Heart left ventricle (tissue), 16 donors: ENCODE measurements around the gene CXCL16. TPM values are rescaled to one million over a fixed set of nuclear protein-coding genes. Genes with fewer than 3 reads are reported as not detected.

Source experiments
- ATAC-seq, 4 donors: fragments of 200-7000 bp; cut with Tn5 transposase; one replicate each; pipeline ENCODE4 v1.9.1; 2020 to 2022; ENCODE audit warnings: moderate library complexity in 4 of 4, mild to moderate bottlenecking in 3 of 4, moderate number of reproducible peaks in 1 of 4
- DNase-seq, 5 donors: peaks; one replicate each; pipeline ENCODE4 v3.0.0-alpha.2; 2020
- H3K27ac ChIP-seq, 12 donors: fragments of 200-600 bp; sonication (generic) in 4 of 12; one replicate each; pipeline versions ENCODE4 v1.5.0 to v1.8.0; 2016 to 2022; ENCODE audit warnings: mild to moderate bottlenecking in 2 of 12
- H3K27me3 ChIP-seq, 9 donors: fragments of 200-600 bp; sonication (generic) in 2 of 9; one replicate each; pipeline versions ENCODE4 v1.5.1 to v1.8.0; 2016 to 2022; ENCODE audit warnings: mild to moderate bottlenecking in 3 of 9
- H3K36me3 ChIP-seq, 9 donors: fragments of 200-600 bp; sonication (generic) in 2 of 9; one replicate each; pipeline versions ENCODE4 v1.5.0 to v1.8.0; 2018 to 2022; ENCODE audit warnings: mild to moderate bottlenecking in 2 of 9
- H3K4me1 ChIP-seq, 12 donors: fragments of 200-600 bp; sonication (generic) in 4 of 12; one replicate each; pipeline versions ENCODE4 v1.5.0 to v1.8.0; 2016 to 2022; ENCODE audit warnings: mild to moderate bottlenecking in 3 of 12
- H3K4me3 ChIP-seq, 12 donors: fragments of 200-600 bp; sonication (generic) in 4 of 12; one replicate each; pipeline versions ENCODE4 v1.5.0 to v1.8.0; 2017 to 2022; ENCODE audit warnings: mild to moderate bottlenecking in 9 of 12, moderate library complexity in 4 of 12
- H3K9me3 ChIP-seq, 12 donors: fragments of 200-600 bp; sonication (generic) in 4 of 12; one replicate each; pipeline versions ENCODE4 v1.5.0 to v1.8.0; 2016 to 2022; ENCODE audit warnings: mild to moderate bottlenecking in 1 of 12
- CTCF ChIP-seq, 12 donors: fragments of 200-600 bp; sonication (generic) in 4 of 12; IDR thresholded peaks; one replicate each; pipeline versions ENCODE4 v1.5.0 to v1.8.0; 2018 to 2022; ENCODE audit warnings: antibody characterized with exemption in 12 of 12, mild to moderate bottlenecking in 5 of 12
- POLR2A ChIP-seq, 2 donors: fragments of 450-650 bp; IDR thresholded peaks; one replicate each; pipeline ENCODE4 v1.6.1; 2017; ENCODE audit warnings: antibody characterized with exemption in 2 of 2, mild to moderate bottlenecking in 2 of 2, moderate library complexity in 2 of 2
- WGBS, 4 donors: extraction: QIAGEN DNeasy Blood & Tissue Kit in 2 of 4; methylation state at CpG; one replicate each; pipeline versions ENCODE4 v1.1.5 to v1.1.7; 2013 to 2018; 5-methylcytosine and 5-hydroxymethylcytosine counted together
- intact Hi-C, 10 donors: fragments of 100-400 bp; cut with DNase I; formaldehyde crosslinking; loops; one replicate each; pipeline versions ENCODE4 v1.11.1 to v1.14.2; 2022
- polyA plus RNA-seq, 2 donors: library from polyadenylated mRNA; stranded (reverse); fragments of 200-250 nt; gene quantifications; one replicate each; pipeline ENCODE4 v1.2.3, GENCODE V29; 2013
- total RNA-seq, 9 donors: library from RNA; depleted of rRNA in 2 of 9; stranded (reverse); fragments of >200 nt in 2 of 9; fragmentation: NEBNext Ultra II Directional in 3 of 9; extraction: Animal tissue kit (Norgen Biotek cat#: 25700) in 3 of 9; gene quantifications; one replicate each; pipeline versions ENCODE4 v1.1.0 to v1.2.4, GENCODE V29; 2016 to 2023
- donor health status: ischemic (EF 13 %, LVEDD 7.1; RV severe dilation, severe dysfunction).
- donor health status: healthy with polysubstance abuse.
- donor health status: DM: no; HTN: yes; CAD: no.
- donor health status: DM: no; HTN: no; CAD: no.
- donor health status: ischemic (EF 25% LVEDD 6.9; RV normal size, moderate dysfunction).
- donor health status: ischemic (EF 25% LVEDD 5.7; RV mildly dilated, moderate dysfunction).
- donor health status: healthy.
- donor health status: DM: yes; HTN: yes; CAD: no.
- donor health status: ischemic (EF 35%, LVEDD 5.7; RV mildly dilated, moderate dysfunction).
- donor health status: nonischemic (EF 11% LVEDD 7.7; RV severe dilation, severe dysfunction).
- donor health status: DM: yes; HTN: yes; CAD: no.
- donor health status: PGD.
- donor health status: ischemic (EF 29% LVEDD 5.4; RV normal size, mild dysfunction).
- donor health status: nonischemic (EF 23%, LVEDD 6.1; RV moderate dilation, normal function).

The CXCL16 gene
- total and polyA plus RNA-seq, 11 donors, result 1.3 to 42.5 (median 4.2) TPM

GRCh38 chr17:4777969-4778760, 38.4 kb upstream of the CXCL16 start:
- Histone ChIP-seq H3K27me3 (peaks cover 0 to 39% (median 16%) of the 10 kb centered on the region in 9 donors), H3K4me1 (no peaks in the 10 kb centered on the region), H3K4me3 (no peak overlapping the region), H3K9me3 (no peaks in the 10 kb centered on the region), H3K36me3 (no peaks in the 10 kb centered on the region), H3K27ac (no peak overlapping the region)
- WGBS, 4 donors, result 59 to 66% (median 60%) methylated on average over 9 of the region's 9 CpGs
- ATAC-seq, result no peak
- TF ChIP-seq POLR2A (IDR thresholded peaks at IDR 0.05) (no peak), CTCF (IDR thresholded peaks at IDR 0.05) (no peak)
- intact Hi-C loops, result no loop called here
- no peak for DNase-seq

GRCh38 chr17:4772235-4772613, 32.5 kb upstream of the CXCL16 start:
- Histone ChIP-seq H3K27me3 (peaks cover 0 to 13% (median 0%) of the 10 kb centered on the region in 9 donors), H3K36me3 (no peaks in the 10 kb centered on the region), H3K27ac (no peak overlapping the region), H3K4me1 (peaks cover 0 to 26% (median 0%) of the 10 kb centered on the region in 12 donors), H3K9me3 (no peaks in the 10 kb centered on the region), H3K4me3 (no peak overlapping the region)
- no peak for TF ChIP-seq POLR2A (IDR thresholded peaks at IDR 0.05)
- TF ChIP-seq CTCF (IDR thresholded peaks at IDR 0.05), result no peak
- ATAC-seq (no peak), DNase-seq (no peak)
- WGBS, 4 donors, result 61 to 72% (median 66%) methylated on average over 9 to 10 of the region's 10 CpGs
- intact Hi-C loops, result no loop called here

- H3K36me3 ChIP-seq, result no peaks in the 10 kb centered on the region
- intact Hi-C loops, result no loop called here
- 59 to 71% (median 64%) methylated on average over 13 of the region's 13 CpGs for WGBS, 4 donors
- peaks cover 0 to 13% (median 0%) of the 10 kb centered on the region in 9 donors for H3K27me3 ChIP-seq
- peak within 1 kb of the TSS in 1 of 12 donors; percentile 63 for H3K27ac ChIP-seq
- peak in 1 of 4 donors; percentile 16 for ATAC-seq
- H3K4me3 ChIP-seq, result no peak within 1 kb of the TSS
- TF ChIP-seq CTCF (IDR thresholded peaks at IDR 0.05) (no peak), POLR2A (IDR thresholded peaks at IDR 0.05) (no peak)
- H3K4me1 ChIP-seq, result peaks cover 0 to 27% (median 0%) of the 10 kb centered on the region in 12 donors
- DNase-seq, result no peak
- no peaks in the 10 kb centered on the region for H3K9me3 ChIP-seq
These were observed 31.9 kb upstream of the CXCL16 start, which contains the start of gene TM4SF5 for GRCh38 chr17:4771519-4772234. TM4SF5 (plus strand) TSS chr17:4771886; CDS start chr17:4771923, 37 bp downstream.

- Histone ChIP-seq H3K4me1 (peaks cover 0 to 45% (median 0%) of the 10 kb centered on the region in 12 donors), H3K4me3 (no peak overlapping the region), H3K9me3 (no peaks in the 10 kb centered on the region), H3K27me3 (peaks cover 0 to 13% (median 0%) of the 10 kb centered on the region in 9 donors), H3K27ac (no peak overlapping the region), H3K36me3 (no peaks in the 10 kb centered on the region)
- ATAC-seq, result no peak
- WGBS, 4 donors, result 86 to 92% (median 90%) methylated on average over 2 of the region's 2 CpGs
- TF ChIP-seq POLR2A (IDR thresholded peaks at IDR 0.05) (no peak), CTCF (IDR thresholded peaks at IDR 0.05) (no peak)
- intact Hi-C loops, result no loop called here
- no peak for DNase-seq
These were observed 29.9 kb upstream of the CXCL16 start for GRCh38 chr17:4769628-4770027.
